Mononuclear cell (primary cell): ENCODE data around the gene USP17L10. TPM values are rescaled to one million over a fixed set of nuclear protein-coding genes. Genes with fewer than 3 reads are reported as not detected.

ENCODE experiments used
- total RNA-seq: library from RNA; depleted of rRNA; stranded (reverse); fragments of >200 nt; gene quantifications from one replicate; pipeline ENCODE4 v1.2.3, GENCODE V29; 2012

The USP17L10 gene
- total RNA-seq, 1 donor: not detected

Other genes with a start within 250 kb of the USP17L10 start
- not detected for gene FAM90A26, start 40.2 kb upstream of the USP17L10 start, total RNA-seq
- not detected for gene USP17L11, start 4.7 kb downstream of the USP17L10 start, total RNA-seq
- not detected for gene USP17L12, start 9.5 kb downstream of the USP17L10 start, total RNA-seq
- not detected for gene USP17L13, start 14.2 kb downstream of the USP17L10 start, total RNA-seq
- not detected for gene USP17L15, start 23.7 kb downstream of the USP17L10 start, total RNA-seq
- not detected for gene USP17L17, start 33.2 kb downstream of the USP17L10 start, total RNA-seq
- not detected for gene USP17L18, start 38.0 kb downstream of the USP17L10 start, total RNA-seq
- gene USP17L19, start 42.7 kb downstream of the USP17L10 start, total RNA-seq: not detected
- gene USP17L20, start 47.5 kb downstream of the USP17L10 start, total RNA-seq: not detected
- gene USP17L21, start 52.2 kb downstream of the USP17L10 start, total RNA-seq: not detected
- gene USP17L22, start 57.0 kb downstream of the USP17L10 start, total RNA-seq: not detected
- gene USP17L24, start 114.5 kb downstream of the USP17L10 start, total RNA-seq: not detected
- gene USP17L25, start 119.3 kb downstream of the USP17L10 start, total RNA-seq: not detected
- not detected for gene USP17L26, start 124.0 kb downstream of the USP17L10 start, total RNA-seq
- gene USP17L5, start 128.7 kb downstream of the USP17L10 start, total RNA-seq: not detected
- gene USP17L27, start 133.5 kb downstream of the USP17L10 start, total RNA-seq: not detected
- gene USP17L28, start 138.2 kb downstream of the USP17L10 start, total RNA-seq: not detected
- not detected for gene USP17L29, start 143.0 kb downstream of the USP17L10 start, total RNA-seq
- gene USP17L30, start 152.5 kb downstream of the USP17L10 start, total RNA-seq: not detected
- not detected for gene DEFB131A, start 233.8 kb downstream of the USP17L10 start, total RNA-seq